Measurements from ENCODE around the gene TFDP2.
"Not testable (repeated sequence)": the region's sequence is repeated elsewhere in the genome, so short reads cannot be mapped to it uniquely, and the experiment has no call there.

TFDP2 gene

DNA sequence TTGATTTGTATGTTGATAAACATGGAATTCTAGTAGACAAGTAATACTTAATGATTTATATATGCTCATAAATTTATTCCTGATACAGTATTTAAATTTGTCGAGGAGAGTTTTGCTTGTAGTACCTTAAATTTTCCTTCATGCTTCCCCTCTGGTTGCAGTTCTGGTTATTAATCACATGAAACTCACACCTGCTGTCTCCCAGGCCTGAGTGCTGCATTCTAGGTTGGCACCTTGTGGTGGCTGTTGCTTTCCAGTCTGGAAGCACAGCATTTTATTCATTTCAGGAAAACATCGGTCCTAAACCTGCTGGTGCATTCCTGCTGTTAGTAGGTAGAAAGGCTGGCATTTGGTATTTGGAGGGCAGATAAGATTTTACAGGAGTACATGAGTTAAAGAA lies 228.0 kb downstream of the TFDP2 start:
- DNase-seq (ENCODE audit: low spot score), result no peak

DNA sequence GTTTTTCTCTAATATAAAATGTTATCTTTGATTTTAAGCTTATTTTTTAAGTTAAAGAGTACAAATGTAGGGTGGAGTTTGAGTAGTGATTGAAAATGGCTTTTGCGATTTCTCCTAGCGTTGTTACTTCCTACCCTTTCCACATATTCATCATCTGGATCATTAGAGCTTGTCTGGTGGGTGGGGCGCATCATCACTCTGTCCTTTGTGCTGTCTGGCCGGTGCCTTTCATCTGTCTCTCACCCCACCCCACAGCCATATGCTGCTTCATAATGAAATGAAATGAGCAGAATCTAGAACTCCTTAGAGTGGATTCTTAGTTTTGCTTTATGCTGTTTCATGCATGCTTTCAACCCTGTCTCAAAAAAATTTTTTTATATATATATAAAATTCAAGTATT lies 228.6 kb downstream of the TFDP2 start:
- no peak for DNase-seq (ENCODE audit: low spot score)

DNA sequence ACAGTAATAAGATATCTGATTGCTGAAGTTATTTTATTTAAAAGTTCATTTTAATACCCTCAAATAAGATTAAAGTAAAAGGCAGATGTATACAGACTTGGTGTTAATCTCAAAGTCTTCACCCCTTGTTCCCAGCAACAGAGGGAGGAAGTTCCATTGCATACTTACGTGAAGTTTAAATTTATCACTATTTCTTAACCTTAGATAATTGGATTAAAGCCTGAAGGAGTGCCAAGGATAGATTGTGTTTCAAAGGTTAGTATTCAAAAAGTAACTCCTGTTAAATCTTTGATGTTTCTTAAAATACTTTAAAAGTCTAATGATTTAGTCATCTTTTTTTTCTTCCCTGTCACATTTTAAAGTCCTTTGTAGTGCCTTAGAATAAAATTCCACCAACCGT lies 233.6 kb downstream of the TFDP2 start:
- DNase-seq (ENCODE audit: low spot score), result no peak

GRCh38 chr3:141915016-141915415 lies 234.3 kb downstream of the TFDP2 start:
- DNase-seq (ENCODE audit: low spot score), result no peak

DNA sequence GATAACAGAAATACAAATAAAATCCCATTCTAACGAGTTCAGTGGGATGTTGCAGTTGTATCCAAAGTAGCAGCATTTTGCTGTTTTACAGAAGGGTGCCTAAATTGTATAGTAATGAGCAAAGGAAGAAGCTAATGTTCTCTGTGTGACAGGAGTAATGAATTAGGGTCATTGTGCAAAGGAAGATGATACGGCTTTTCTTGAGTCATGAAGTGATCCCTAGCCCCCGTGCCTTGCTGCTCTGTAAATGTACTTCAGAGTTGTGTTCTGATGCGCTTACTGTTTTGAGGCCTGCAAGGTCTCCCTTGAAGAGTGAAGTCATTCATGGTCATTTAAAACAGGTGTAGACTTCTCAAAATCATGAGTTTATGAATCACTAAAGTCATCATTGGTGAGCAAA lies 235.0 kb downstream of the TFDP2 start:
- no peak for DNase-seq (ENCODE audit: low spot score)

GRCh38 chr3:141913150-141913811 lies 236.1 kb downstream of the TFDP2 start:
- peak; percentile 47 for DNase-seq (ENCODE audit: low spot score)

- not testable (repeated sequence) for DNase-seq (ENCODE audit: low spot score)
Observed at GRCh38 chr3:141909986-141910385, 239.4 kb downstream of the TFDP2 start.

DNA sequence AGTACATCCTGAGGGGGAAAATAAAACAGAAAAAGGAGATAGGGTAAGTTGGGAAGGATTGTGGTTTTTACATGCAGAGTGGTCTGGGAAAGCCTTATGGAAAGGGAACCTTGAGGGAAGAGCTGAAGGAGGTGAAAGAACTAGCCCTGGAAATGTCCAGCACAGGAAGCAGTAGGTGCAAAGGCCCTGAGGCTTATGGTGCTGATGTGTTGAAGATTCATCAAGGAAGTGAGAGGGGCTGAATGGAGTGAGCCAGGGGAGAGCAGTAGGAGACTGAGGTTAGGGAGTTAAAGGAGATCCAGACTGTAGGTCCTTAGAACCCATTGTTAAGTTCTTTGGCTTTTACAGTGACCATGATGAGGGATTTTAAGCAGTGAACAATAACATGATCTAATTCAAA lies 239.9 kb downstream of the TFDP2 start:
- no peak for DNase-seq (ENCODE audit: low spot score)

GRCh38 chr3:141905129-141905528 lies 244.2 kb downstream of the TFDP2 start:
- DNase-seq (ENCODE audit: low spot score), result no peak

GRCh38 chr3:141904203-141904602 lies 245.1 kb downstream of the TFDP2 start:
- no peak for DNase-seq (ENCODE audit: low spot score)

- no peak for DNase-seq (ENCODE audit: low spot score)
Observed at GRCh38 chr3:141901914-141902313, 247.4 kb downstream of the TFDP2 start.

DNA sequence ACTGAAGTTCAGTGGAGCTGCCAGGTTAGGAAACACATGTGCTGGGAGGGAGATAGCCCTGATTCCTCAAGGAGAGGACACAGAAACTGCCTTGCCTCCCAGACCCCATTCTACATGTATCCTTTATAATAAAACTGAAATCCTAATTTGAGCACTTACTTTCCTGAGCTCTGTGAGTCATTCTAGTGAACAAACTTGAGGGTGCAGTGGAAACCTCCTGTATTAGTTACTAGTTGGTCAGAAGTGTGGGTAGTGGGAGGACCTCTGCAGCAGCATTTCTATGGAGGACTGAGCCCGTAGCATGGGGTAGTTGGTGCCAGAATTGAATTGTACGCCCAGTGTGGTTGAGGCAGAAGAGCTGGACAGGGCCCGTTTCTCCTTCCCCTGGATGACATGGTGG lies 249.0 kb downstream of the TFDP2 start:
- DNase-seq (ENCODE audit: low spot score), result no peak

DNA sequence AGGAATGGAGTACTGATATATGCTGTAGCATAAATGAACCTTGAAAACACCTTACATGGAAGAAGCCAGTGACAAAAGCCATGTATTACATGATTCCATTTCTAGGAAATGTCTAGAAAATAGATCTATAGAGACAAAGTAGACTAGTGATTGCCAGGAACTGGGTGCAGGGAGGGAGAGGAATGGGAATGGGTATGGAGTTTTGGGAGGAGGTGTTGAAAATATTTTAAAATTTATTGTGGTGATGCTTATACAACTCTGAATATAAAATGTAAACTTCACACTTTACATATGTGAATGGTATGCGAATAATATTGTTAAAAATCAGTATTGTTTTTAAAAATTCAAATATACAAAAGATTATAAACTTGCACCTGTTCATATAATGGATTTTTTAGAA lies 250.4 kb downstream of the TFDP2 start:
- DNase-seq (ENCODE audit: low spot score), result no peak

- DNase-seq (ENCODE audit: low spot score), result no peak
Observed at GRCh38 chr3:141895731-141896130, 253.6 kb downstream of the TFDP2 start.

- DNase-seq (ENCODE audit: low spot score), result peak; percentile 44
Observed at GRCh38 chr3:141894524-141895176, 254.7 kb downstream of the TFDP2 start.

Data from LoVo (cell line).